ENCODE data around the gene HOXB9.

DNA sequence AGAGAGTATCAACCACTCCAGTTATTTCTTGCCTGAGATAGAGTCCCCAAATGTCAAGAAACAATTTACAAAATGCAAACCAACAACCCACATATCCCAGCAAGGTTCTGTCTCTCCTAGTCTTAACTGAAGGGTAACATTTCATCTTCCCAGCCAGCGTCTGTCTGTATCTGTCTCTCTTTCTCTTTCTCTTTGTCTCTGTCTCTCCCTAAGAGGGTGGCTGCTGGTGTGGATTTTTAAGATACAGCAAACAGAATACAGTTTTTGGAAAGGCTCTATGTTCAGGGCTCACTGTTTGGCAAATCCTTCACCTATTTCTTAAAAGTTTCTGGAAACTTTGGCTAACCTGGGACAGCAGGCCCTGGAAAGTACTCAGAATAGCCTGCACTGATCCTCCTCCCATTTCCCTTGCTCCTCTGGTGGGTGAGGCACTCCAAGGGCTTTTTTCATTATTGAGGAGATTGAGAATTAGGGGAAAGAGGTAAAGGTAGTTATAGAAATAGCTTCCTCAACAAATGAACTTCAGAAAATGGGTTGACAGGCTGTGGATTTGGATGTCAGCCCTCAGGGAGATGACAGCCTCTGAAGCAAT lies 54.2 kb downstream of the HOXB9 start:
- TF ChIP-seq, protein P1, sequence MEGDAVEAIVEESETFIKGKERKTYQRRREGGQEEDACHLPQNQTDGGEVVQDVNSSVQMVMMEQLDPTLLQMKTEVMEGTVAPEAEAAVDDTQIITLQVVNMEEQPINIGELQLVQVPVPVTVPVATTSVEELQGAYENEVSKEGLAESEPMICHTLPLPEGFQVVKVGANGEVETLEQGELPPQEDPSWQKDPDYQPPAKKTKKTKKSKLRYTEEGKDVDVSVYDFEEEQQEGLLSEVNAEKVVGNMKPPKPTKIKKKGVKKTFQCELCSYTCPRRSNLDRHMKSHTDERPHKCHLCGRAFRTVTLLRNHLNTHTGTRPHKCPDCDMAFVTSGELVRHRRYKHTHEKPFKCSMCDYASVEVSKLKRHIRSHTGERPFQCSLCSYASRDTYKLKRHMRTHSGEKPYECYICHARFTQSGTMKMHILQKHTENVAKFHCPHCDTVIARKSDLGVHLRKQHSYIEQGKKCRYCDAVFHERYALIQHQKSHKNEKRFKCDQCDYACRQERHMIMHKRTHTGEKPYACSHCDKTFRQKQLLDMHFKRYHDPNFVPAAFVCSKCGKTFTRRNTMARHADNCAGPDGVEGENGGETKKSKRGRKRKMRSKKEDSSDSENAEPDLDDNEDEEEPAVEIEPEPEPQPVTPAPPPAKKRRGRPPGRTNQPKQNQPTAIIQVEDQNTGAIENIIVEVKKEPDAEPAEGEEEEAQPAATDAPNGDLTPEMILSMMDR (conservative IDR thresholded peaks at IDR 0.05; ENCODE audit: low read length) = no peak
- no peak for TF ChIP-seq EZH2phosphoT487 (IDR thresholded peaks at IDR 0.05; ENCODE audit: borderline replicate concordance, low read depth, low read length)
